Neural progenitor cell (in vitro differentiated cells): ENCODE data around the gene SCFD2. TPM values are rescaled to one million over a fixed set of nuclear protein-coding genes. Genes with fewer than 3 reads are reported as not detected.

Experiments
- DNase-seq: peaks from one replicate; pipeline ENCODE4 v3.0.0-alpha.2; 2016; ENCODE audit warnings: low spot score
- H2AFZ ChIP-seq: fragments of 200-600 bp; sonication (generic); replicated peaks from 2 replicates; pipeline ENCODE4 v1.6.1; 2016; ENCODE audit warnings: antibody characterized with exemption
- H3F3A ChIP-seq: fragments of 200-600 bp; sonication (generic); 2 replicates; pipeline ENCODE4 v1.6.1; 2016; ENCODE audit warnings: antibody characterized with exemption, low read depth
- H3K27ac ChIP-seq: fragments of 200-600 bp; sonication (generic); 2 replicates; pipeline ENCODE4 v1.5.1; 2016; ENCODE audit warnings: mild to moderate bottlenecking
- H3K27me3 ChIP-seq: fragments of 200-600 bp; sonication (generic); 2 replicates; pipeline ENCODE4 v1.6.1; 2016; ENCODE audit warnings: mild to moderate bottlenecking, moderate library complexity
- H3K36me3 ChIP-seq: fragments of 200-600 bp; sonication (generic); 2 replicates; pipeline ENCODE4 v1.5.1; 2016
- H3K4me1 ChIP-seq: fragments of 200-600 bp; sonication (generic); 2 replicates; pipeline ENCODE4 v1.6.1; 2016; ENCODE audit warnings: mixed run types
- H3K4me2 ChIP-seq: fragments of 200-600 bp; sonication (generic); 2 replicates; pipeline ENCODE4 v1.6.1; 2016
- H3K4me3 ChIP-seq: fragments of 200-600 bp; sonication (generic); 2 replicates; pipeline ENCODE4 v1.5.1; 2016
- H3K79me2 ChIP-seq: fragments of 200-600 bp; sonication (generic); 2 replicates; pipeline ENCODE4 v1.6.1; 2016; ENCODE audit warnings: low read depth
- H3K9ac ChIP-seq: fragments of 200-600 bp; sonication (generic); 2 replicates; pipeline ENCODE4 v1.6.1; 2016
- H3K9me3 ChIP-seq: fragments of 200-600 bp; sonication (generic); 2 replicates; pipeline ENCODE4 v1.5.1; 2016; ENCODE audit warnings: low read depth
- H4K20me1 ChIP-seq: fragments of 200-600 bp; sonication (generic); 2 replicates; pipeline ENCODE4 v1.6.1; 2016; ENCODE audit warnings: low read depth
- H3K27ac Mint-ChIP-seq: 3 replicates; pipeline ENCODE4 v1.8.0; 2021; ENCODE audit warnings: mixed read lengths
- H3K27me3 Mint-ChIP-seq: 2 replicates; pipeline ENCODE4 v1.8.0; 2022; ENCODE audit warnings: low read depth, mild to moderate bottlenecking, inconsistent platforms, moderate library complexity, mixed read lengths; ENCODE audit not compliant: insufficient read depth
- H3K36me3 Mint-ChIP-seq: 3 replicates; pipeline ENCODE4 v1.8.0; 2021; ENCODE audit warnings: mixed read lengths
- H3K4me1 Mint-ChIP-seq: 3 replicates; pipeline ENCODE4 v1.8.0; 2021; ENCODE audit warnings: mixed read lengths
- H3K4me3 Mint-ChIP-seq: 3 replicates; pipeline ENCODE4 v1.8.0; 2021; ENCODE audit warnings: mild to moderate bottlenecking, moderate library complexity, mixed read lengths
- H3K9me3 Mint-ChIP-seq: 3 replicates; pipeline ENCODE4 v1.8.0; 2020; ENCODE audit warnings: mixed read lengths
- CTCF ChIP-seq: fragments of 200-600 bp; sonication (generic); IDR thresholded peaks from 2 replicates; pipeline ENCODE4 v1.5.1; 2017; ENCODE audit warnings: antibody characterized with exemption, mild to moderate bottlenecking
- EZH2 ChIP-seq: fragments of 200-600 bp; sonication (generic); IDR thresholded peaks from 2 replicates; pipeline ENCODE4 v1.6.1; 2017; ENCODE audit warnings: antibody characterized with exemption, mild to moderate bottlenecking, moderate library complexity
- EZH2phosphoT487 ChIP-seq: fragments of 200-600 bp; sonication (generic); IDR thresholded peaks from 2 replicates; pipeline ENCODE4 v1.6.1; 2017; ENCODE audit warnings: antibody characterized with exemption
- total RNA-seq: library from RNA; depleted of rRNA; stranded (reverse); fragments of >200 nt; gene quantifications from 2 replicates; pipeline ENCODE4 v1.2.3, GENCODE V29; 2015; ENCODE audit warnings: low replicate concordance

Gene SCFD2
- total RNA-seq, 1 donor from 2014 or later: 4.8 TPM

DNA sequence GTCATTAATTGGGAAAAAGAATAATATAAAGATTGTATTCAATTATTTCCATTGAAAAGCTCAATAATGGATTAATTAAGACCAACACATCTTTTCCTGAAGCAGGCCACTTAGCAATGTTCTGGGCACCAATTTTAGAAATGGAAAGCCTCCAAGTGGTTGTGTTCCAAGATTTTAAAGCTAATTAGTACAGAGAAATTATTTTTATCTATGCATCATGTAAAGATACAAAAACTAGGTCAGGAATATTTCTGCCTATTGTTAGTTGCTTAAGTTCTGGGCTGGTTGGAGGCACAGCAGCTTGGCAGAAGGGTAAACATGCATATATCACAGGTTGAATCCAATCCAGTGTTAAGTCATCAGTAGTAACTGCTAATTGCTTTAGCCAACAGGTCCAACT lies 401.9 kb downstream of the SCFD2 start:
- H3K4me1 Mint-ChIP-seq: peaks cover 13% of the 10 kb centered on the region
- no peak for DNase-seq
- no peak overlapping the region for H2AFZ ChIP-seq
- H3K27ac ChIP-seq: no peak overlapping the region
- no peaks in the 10 kb centered on the region for H3K36me3 ChIP-seq
- no peak overlapping the region for H3K4me2 ChIP-seq
- no peaks in the 10 kb centered on the region for H3K79me2 ChIP-seq
- H3K9me3 Mint-ChIP-seq: peaks cover 5% of the 10 kb centered on the region
- H3K4me3 ChIP-seq: no peak overlapping the region
- H4K20me1 ChIP-seq: no peaks in the 10 kb centered on the region
- no peaks in the 10 kb centered on the region for H3K27me3 ChIP-seq
- H3F3A ChIP-seq: no peaks in the 10 kb centered on the region
- H3K4me3 Mint-ChIP-seq: no peak overlapping the region
- H3K9ac ChIP-seq: no peak overlapping the region
- H3K27me3 Mint-ChIP-seq: no peaks in the 10 kb centered on the region
- no peak for TF ChIP-seq EZH2
- TF ChIP-seq EZH2phosphoT487: no peak
- TF ChIP-seq CTCF: no peak
- H3K4me1 ChIP-seq: peaks cover 6% of the 10 kb centered on the region
- H3K9me3 ChIP-seq: no peaks in the 10 kb centered on the region
- H3K27ac Mint-ChIP-seq: no peak overlapping the region
- H3K36me3 Mint-ChIP-seq: no peaks in the 10 kb centered on the region

- no peaks in the 10 kb centered on the region for H3K27me3 Mint-ChIP-seq
- Histone ChIP-seq H3K9me3 (no peaks in the 10 kb centered on the region), H3K36me3 (no peaks in the 10 kb centered on the region), H2AFZ (no peak overlapping the region), H3K79me2 (no peaks in the 10 kb centered on the region), H3K4me3 (no peak overlapping the region), H3K27me3 (no peaks in the 10 kb centered on the region), H4K20me1 (no peaks in the 10 kb centered on the region), H3K4me1 (peaks cover 16% of the 10 kb centered on the region), H3K4me2 (no peak overlapping the region), H3F3A (no peaks in the 10 kb centered on the region), H3K9ac (no peak overlapping the region), H3K27ac (no peak overlapping the region)
- H3K9me3 Mint-ChIP-seq: peaks cover 5% of the 10 kb centered on the region
- TF ChIP-seq EZH2phosphoT487 (no peak), EZH2 (no peak), CTCF (no peak)
- H3K27ac Mint-ChIP-seq: no peak overlapping the region
- H3K36me3 Mint-ChIP-seq: no peaks in the 10 kb centered on the region
- H3K4me1 Mint-ChIP-seq: peaks cover 26% of the 10 kb centered on the region
- no peak for DNase-seq
- no peak overlapping the region for H3K4me3 Mint-ChIP-seq
These were observed 403.1 kb downstream of the SCFD2 start for GRCh38 chr4:52962721-52963120.

GRCh38 chr4:52961666-52962412 lies 404.0 kb downstream of the SCFD2 start:
- Mint-ChIP-seq H3K27me3 (no peaks in the 10 kb centered on the region), H3K4me1 (peaks cover 35% of the 10 kb centered on the region), H3K4me3 (no peak overlapping the region), H3K36me3 (no peaks in the 10 kb centered on the region), H3K27ac (peak overlapping the region; percentile 13), H3K9me3 (peaks cover 5% of the 10 kb centered on the region)
- no peaks in the 10 kb centered on the region for H4K20me1 ChIP-seq
- no peaks in the 10 kb centered on the region for H3K9me3 ChIP-seq
- DNase-seq: no peak
- no peak overlapping the region for H3K9ac ChIP-seq
- H3K4me1 ChIP-seq: peaks cover 24% of the 10 kb centered on the region
- H3K79me2 ChIP-seq: no peaks in the 10 kb centered on the region
- no peak overlapping the region for H3K27ac ChIP-seq
- no peak overlapping the region for H3K4me2 ChIP-seq
- no peak overlapping the region for H3K4me3 ChIP-seq
- H3K27me3 ChIP-seq: no peaks in the 10 kb centered on the region
- H3F3A ChIP-seq: peaks cover 3% of the 10 kb centered on the region
- no peaks in the 10 kb centered on the region for H3K36me3 ChIP-seq
- TF ChIP-seq EZH2: no peak
- TF ChIP-seq CTCF: no peak
- H2AFZ ChIP-seq: no peak overlapping the region
